ELF-1 (cell line): ENCODE results near the gene LIN37.

Experiments used
- DNase-seq: peaks from one replicate; pipeline ENCODE4 v3.0.0-alpha.2; 2016; ENCODE audit warnings: low read depth, low spot score

The LIN37 gene

DNA sequence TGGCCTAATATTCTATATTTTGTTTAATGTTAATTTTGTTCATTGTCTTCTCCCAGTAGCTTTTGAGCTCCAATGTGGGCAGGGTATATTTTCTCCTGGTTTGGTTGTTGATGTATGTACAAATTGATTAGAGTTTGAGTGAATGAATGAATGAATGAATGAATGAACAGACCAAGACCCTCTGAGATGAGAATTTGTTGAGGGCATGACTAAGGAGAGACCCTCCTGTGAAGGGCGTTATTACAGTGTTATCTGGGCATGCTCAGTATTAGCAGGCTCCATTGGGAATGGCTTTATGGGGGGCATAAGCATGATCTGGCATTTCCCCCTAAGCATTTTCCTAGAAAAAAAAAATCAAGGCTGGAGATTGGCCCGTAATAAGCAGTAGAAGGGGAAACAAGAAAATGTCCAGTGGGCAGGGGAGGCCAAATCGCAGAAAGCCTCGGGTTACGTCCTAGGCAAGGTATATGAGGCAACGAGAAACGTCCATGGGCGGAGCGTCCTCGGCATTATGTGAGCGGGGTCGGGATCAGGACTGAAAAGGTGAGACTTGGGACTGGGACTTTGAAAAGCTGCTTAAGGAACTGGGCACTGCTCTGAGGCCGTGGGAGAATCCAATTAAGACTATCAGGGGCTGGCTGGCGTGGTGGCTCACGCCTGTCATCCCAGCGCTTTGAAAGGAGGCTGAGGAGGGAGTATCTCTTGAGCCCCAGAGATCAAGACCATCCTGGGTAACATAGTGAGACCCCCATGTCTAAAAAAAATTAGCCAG lies 26.1 kb downstream of the LIN37 start:
- DNase-seq = no peak

DNA sequence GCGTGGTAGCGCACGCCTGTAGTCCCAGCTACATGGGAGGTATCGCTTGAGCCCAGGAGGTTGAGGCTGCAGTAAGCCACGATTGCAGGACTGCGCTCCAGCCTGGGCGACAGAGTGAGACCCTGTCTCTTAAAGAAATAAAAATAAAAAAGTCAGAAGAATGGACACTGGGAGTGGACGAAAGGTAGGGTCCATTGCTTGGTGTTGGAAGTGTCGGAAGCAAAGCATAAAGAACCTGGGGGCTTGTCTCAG lies 26.6 kb downstream of the LIN37 start:
- DNase-seq = no peak

DNA sequence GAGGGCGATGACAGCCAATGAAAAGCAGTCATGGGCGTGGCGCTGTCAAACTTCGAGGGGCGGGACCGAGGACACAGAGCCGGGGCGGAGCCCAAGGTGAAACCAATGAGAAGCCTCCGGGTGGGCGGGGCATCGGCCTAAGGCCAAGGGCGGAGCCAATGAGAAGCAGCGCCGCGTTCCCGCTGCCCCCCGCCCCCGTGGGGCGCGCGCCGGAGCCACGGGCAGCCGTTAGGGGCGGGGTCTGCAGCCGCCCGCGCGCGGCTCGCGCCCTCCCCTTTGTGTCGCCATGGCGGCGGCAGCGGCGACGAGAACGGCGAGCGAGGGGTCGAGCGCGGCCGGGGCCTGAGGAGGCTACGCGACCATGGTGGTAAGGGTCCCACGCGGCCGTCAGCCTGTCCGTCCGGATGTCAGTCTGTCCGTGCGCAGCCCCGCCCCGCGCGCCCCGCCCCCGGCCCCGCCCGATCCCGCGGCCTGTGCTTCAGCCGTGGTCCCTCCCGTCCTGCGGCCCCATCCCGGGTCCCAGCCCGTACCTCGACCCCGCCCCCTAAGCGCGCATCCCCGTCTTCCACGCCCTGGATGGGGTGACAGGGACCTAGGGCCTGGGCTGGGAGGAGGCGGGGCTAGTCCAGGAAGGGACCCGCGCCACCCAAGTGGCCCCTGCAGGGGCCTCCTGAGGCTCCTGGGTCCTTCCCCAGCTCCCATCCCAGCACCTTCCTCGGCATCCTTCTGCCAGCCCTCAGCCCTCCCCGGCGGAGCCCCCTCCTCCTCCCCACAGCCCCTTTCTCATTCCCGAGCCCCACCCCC lies 27.1 kb downstream of the LIN37 start, which contains the start of gene ARHGAP33:
Gene ARHGAP33, plus strand, starts transcription at position 267 of the 804 bp plus-strand sequence. Its CDS starts 95 bp downstream, at position 362.
- DNase-seq = peak; percentile 97

GRCh38 chr19:35776102-35776788 lies 27.9 kb downstream of the LIN37 start:
- no peak for DNase-seq

DNA sequence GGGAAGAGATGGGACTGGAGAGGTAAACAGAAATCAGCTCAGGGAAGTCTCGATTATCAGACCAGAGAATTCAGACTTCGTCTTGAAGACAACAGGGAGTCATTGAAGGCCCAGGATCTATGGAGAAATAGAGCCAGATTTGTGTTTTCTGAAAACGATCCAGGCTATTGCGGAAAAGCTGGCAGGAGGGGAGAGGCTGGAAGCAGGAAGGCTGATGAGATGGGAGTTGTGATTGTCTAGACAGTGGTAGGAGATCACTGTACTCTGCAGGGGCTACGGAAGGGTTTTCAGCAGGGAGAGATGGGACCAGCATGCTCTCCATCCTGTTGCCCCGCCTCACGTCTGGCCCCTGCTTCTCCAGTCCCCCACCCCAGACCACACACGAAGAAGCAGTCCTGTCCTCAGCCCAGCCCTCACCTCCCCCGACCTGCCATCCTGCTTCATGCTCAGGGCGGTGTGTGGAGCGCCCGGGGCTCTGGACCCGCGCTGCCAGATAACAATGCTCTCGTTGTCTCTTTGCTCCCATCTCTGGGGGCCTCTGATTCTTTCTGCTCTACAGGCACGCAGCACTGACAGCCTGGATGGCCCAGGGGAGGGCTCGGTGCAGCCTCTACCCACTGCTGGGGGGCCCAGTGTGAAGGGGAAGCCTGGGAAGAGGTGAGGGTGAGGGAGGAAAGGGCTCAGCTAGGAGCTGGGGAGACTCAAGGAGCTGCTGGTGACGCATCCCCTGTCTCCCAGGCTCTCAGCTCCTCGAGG lies 28.9 kb downstream of the LIN37 start:
- DNase-seq = peak; percentile 86

- DNase-seq = no peak
Observed at GRCh38 chr19:35777961-35778360, 29.6 kb downstream of the LIN37 start.

- no peak for DNase-seq
Observed at GRCh38 chr19:35779033-35779432, 30.7 kb downstream of the LIN37 start.

- no peak for DNase-seq
Observed at GRCh38 chr19:35780058-35780457, 31.7 kb downstream of the LIN37 start.

DNA sequence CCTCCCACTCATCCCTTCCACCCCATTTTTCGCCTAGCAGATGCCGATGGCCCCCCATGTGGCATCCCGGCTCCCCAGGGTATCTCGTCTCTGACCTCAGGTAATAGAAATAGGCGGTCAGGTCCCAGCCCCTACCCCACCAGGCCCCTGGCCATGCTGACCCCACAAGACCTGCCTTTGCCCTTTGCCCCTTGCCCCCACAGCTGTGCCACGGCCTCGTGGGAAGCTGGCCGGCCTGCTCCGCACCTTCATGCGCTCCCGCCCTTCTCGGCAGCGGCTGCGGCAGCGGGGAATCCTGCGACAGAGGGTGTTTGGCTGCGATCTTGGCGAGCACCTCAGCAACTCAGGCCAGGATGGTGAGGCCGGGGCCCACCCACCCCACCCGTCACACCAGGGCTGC lies 32.3 kb downstream of the LIN37 start:
- no peak for DNase-seq

DNA sequence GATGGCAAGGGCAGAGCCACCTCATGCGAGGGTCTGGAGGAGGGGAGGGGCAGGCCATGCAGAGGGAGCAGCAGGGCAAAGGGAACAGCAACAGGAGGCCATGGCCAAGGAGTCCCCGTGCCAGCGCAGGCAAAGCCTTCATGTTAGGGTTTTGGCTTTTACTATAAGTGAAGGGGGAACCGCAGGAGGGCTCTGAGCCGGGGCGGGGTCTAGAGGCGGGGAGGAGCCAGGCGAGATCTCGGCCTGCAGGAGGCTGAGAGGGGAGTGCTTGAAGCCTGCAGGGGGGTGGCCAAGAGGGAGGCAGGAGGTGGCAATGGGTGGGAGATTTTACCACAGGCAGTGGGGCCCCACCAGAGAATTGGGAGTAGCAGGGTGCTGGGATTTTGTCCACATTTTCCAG lies 33.3 kb downstream of the LIN37 start:
- no peak for DNase-seq

DNA sequence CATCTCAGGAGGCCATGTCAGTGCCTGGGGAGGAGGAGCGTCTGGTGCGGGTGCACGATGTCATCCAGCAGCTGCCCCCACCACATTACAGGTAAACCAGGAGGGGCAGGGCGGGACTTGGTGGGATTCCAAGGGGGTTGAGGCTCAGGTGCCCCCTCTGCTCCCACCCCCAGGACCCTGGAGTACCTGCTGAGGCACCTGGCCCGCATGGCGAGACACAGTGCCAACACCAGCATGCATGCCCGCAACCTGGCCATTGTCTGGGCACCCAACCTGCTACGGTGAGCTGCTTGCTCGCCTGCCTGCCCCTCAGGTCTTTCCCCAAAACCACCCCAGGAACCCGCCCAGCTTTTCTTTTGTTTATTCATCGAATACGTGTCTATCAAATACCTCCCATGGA lies 34.2 kb downstream of the LIN37 start:
- no peak for DNase-seq

- peak; percentile 56 for DNase-seq
Observed at GRCh38 chr19:35783469-35784434, 35.4 kb downstream of the LIN37 start.

DNA sequence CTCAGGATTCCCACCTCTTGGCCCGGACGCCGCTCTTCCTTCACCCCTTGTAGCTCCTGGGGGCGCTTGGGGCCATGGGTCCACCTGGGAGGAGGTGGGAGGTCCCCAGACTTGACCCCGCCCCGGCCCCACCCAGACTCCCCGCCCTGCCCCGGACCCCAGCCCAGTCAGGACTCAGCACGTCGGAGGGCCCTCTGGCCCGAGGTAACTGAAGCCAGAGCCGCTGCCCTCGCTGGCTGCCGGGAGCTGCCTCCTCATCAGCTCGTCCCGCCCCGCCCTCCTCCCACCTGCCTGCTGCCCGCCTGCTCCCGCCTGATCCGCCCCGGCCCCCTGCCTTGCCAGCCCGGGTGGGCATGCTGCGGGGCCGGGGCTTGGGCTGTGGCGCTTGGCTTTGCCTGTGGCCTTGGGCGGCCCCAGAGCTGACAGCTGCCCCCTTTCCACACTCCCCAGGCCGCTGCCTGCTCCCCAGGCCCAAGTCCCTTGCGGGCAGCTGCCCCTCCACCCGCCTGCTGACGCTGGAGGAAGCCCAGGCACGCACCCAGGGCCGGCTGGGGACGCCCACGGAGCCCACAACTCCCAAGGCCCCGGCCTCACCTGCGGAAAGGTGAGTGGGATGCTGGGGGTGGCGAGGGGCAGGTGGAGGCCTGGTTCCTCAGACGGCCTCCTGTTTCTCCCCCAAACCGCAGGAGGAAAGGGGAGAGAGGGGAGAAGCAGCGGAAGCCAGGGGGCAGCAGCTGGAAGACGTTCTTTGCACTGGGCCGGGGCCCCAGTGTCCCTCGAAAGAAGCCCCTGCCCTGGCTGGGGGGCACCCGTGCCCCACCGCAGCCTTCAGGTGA lies 36.3 kb downstream of the LIN37 start:
- peak; percentile 77 for DNase-seq

DNA sequence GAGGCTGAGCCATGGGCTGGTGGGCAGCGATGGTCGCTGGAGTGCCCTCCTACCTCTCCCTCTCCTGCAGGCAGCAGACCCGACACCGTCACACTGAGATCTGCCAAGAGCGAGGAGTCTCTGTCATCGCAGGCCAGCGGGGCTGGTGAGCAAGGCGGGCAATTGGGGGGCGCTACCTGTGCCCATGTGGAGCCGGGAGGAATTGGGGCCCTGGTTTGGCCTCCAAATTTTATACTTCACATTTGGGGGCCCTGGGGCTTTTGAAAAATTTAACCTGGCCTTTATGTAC lies 36.9 kb downstream of the LIN37 start:
- no peak for DNase-seq

DNA sequence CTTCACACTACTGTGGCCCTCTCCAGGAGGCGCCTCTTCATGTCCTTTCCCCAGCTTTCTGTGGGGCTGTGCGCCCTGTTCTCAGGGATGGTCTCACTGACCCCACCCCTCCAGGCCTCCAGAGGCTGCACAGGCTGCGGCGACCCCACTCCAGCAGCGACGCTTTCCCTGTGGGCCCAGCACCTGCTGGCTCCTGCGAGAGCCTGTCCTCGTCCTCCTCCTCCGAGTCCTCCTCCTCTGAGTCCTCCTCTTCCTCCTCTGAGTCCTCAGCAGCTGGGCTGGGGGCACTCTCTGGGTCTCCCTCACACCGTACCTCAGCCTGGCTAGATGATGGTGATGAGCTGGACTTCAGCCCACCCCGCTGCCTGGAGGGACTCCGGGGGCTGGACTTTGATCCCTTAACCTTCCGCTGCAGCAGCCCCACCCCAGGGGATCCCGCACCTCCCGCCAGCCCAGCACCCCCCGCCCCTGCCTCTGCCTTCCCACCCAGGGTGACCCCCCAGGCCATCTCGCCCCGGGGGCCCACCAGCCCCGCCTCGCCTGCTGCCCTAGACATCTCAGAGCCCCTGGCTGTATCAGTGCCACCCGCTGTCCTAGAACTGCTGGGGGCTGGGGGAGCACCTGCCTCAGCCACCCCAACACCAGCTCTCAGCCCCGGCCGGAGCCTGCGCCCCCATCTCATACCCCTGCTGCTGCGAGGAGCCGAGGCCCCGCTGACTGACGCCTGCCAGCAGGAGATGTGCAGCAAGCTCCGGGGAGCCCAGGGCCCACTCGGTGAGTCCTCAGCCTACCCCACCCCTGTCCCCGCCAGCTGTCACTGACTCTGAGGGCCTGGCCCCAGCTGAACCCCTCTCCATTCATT lies 38.2 kb downstream of the LIN37 start:
- no peak for DNase-seq

DNA sequence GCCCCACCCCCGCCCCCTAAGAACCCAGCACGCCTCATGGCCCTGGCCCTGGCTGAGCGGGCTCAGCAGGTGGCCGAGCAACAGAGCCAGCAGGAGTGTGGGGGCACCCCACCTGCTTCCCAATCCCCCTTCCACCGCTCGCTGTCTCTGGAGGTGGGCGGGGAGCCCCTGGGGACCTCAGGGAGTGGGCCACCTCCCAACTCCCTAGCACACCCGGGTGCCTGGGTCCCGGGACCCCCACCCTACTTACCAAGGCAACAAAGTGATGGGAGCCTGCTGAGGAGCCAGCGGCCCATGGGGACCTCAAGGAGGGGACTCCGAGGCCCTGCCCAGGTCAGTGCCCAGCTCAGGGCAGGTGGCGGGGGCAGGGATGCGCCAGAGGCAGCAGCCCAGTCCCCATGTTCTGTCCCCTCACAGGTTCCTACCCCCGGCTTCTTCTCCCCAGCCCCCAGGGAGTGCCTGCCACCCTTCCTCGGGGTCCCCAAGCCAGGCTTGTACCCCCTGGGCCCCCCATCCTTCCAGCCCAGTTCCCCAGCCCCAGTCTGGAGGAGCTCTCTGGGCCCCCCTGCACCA lies 38.9 kb downstream of the LIN37 start:
- DNase-seq = no peak

- no peak for DNase-seq
Observed at GRCh38 chr19:35788205-35788960, 40.0 kb downstream of the LIN37 start.
